Ovary (tissue), 3 donors: ENCODE measurements around the gene GNAT3.

ENCODE experiments used
- CTCF ChIP-seq, 3 donors: fragments of 450-650 bp in 2 of 3; fragments of 200-600 bp in 1 of 3; IDR thresholded peaks; one replicate each; pipeline versions ENCODE4 v1.5.1 to v1.8.0; 2016 to 2022; ENCODE audit warnings: antibody characterized with exemption in 3 of 3, mild to moderate bottlenecking in 1 of 3
- EP300 ChIP-seq: sonication (generic); formaldehyde crosslinking; IDR thresholded peaks from one replicate; pipeline ENCODE4 v1.6.1; 2017; ENCODE audit warnings: antibody characterized with exemption
- POLR2A ChIP-seq: fragments of 450-650 bp; IDR thresholded peaks from one replicate; pipeline ENCODE4 v1.6.1; 2017; ENCODE audit warnings: antibody characterized with exemption, mild to moderate bottlenecking, moderate library complexity
- donor health status: DM: no; HTN: no; CAD: no.

DNA sequence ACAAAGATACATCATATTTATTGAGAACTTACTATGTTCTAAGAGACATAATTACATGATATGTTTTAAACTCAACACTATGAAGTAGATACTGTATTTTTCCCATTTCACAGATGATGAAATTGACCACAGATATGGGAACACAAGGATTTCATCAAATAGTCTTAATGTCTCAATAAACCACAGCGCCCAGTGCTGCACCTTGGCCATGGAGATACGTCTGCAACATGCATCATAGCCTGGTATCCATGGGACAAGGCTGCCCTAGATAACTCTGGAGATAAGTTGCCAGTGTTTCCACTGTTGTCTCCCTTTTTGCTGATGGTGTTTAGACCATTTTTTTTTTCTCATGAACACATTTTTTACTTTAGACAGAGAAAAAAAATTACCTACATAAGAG, 97.5 kb downstream of the GNAT3 start:
- no peak for TF ChIP-seq CTCF (IDR thresholded peaks at IDR 0.05)
- TF ChIP-seq POLR2A = no peak
- no peak for TF ChIP-seq EP300
